Measurements from ENCODE around the gene UBTD2. TPM values are rescaled to one million over a fixed set of nuclear protein-coding genes. Genes with fewer than 3 reads are reported as not detected.

The UBTD2 gene
- total and polyA plus RNA-seq, 9 of the 15 experiments (the other 6 are each of a cell fraction or from before 2014, with no cell fraction given) = 0.01 to 0.46 (median 0.15) TPM; not detected in 1

DNA sequence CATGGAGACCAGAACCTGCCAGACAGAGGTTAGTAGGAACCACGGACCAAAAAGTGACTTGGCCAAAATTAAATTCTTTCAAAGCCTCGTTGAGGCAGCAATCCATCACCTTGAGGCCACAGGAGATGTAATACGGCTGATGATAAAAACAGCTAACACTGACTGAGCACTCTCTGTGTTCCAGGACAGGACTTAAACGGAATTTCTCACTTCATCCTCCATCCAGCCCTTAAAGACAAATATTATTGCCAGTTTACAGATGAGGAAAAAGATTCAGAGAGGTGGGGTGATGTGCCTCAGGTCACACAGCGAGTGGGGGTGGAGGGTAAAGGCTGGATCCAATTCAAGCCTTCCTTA lies 120.6 kb downstream of the UBTD2 start:
- ChIA-PET POLR2A (interaction anchor here (1.0 to 1.1 kb wide), 2 partner anchors 12 to 20 kb away, joined by 4 read pairs; no protein-coding TSS in a partner anchor), CTCF (ENCODE audit: low intra/inter-chr PET ratio) (no interaction called here)
- H3K4me2 ChIP-seq (ENCODE audit: insufficient read depth, low read length) = no peak overlapping the region
- H3K9ac ChIP-seq (ENCODE audit: insufficient read depth in 1 of 2, low read depth in 2 of 2, low read length in 2 of 2) = peak overlapping the region in 1 of 2 experiments; percentile 10; a peak in 1 of 4 replicates
- no peak overlapping the region for H3K4me3 ChIP-seq
- ATAC-seq (no peak), FAIRE-seq (no peak), DNase-seq (ENCODE audit: extremely low read depth in 1 of 4, low spot score in 3 of 4) (no peak)
- TF ChIP-seq BCOR (IDR thresholded peaks at IDR 0.05) (0 out of 2 replicates have a peak, but pooled peaks have one; percentile 32), MAFG (tag; conservative IDR thresholded peaks at IDR 0.05) (no peak), ZFP36 (IDR thresholded peaks at IDR 0.05; ENCODE audit: low read depth, low read length, partially characterized antibody) (peak; percentile 42), FOS (IDR thresholded peaks at IDR 0.05; ENCODE audit: extremely low read depth, insufficient read length) (no peak)
- TF ChIP-seq, protein P1, sequence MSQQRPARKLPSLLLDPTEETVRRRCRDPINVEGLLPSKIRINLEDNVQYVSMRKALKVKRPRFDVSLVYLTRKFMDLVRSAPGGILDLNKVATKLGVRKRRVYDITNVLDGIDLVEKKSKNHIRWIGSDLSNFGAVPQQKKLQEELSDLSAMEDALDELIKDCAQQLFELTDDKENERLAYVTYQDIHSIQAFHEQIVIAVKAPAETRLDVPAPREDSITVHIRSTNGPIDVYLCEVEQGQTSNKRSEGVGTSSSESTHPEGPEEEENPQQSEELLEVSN (IDR thresholded peaks at IDR 0.05; ENCODE audit: borderline replicate concordance in 1 of 2, extremely low read depth in 1 of 2, insufficient read depth in 1 of 2, insufficient read length in 1 of 2, low read depth in 1 of 2, low read length in 1 of 2, poor library complexity in 1 of 2, severe bottlenecking in 1 of 2) = no peak
- H3K27me3 ChIP-seq (ENCODE audit: control insufficient read depth in 2 of 2, insufficient read depth in 2 of 2, low read length in 2 of 2) = no peaks in the 10 kb centered on the region; a peak in 1 of 5 replicates
- 31% methylated on average over 5 of the region's 5 CpGs for WGBS (ENCODE audit: insufficient coverage, low coverage, missing lambda C conversion rate)
- no peaks in the 10 kb centered on the region for H3K79me2 ChIP-seq (ENCODE audit: control insufficient read depth, insufficient read depth, low read length)
- BruUV-seq (replicated peaks) = no TSS peak
- no peaks in the 10 kb centered on the region for H3K9me3 ChIP-seq (replicated peaks; ENCODE audit: control insufficient read depth, insufficient read depth, low read depth, low read length)
- in situ Hi-C loops (cut with MboI) = no loop called here
- no peaks in the 10 kb centered on the region for H4K20me1 ChIP-seq (replicated peaks; ENCODE audit: control insufficient read depth, insufficient read depth, low read length)
- H3K36me3 ChIP-seq (ENCODE audit: control insufficient read depth, insufficient read depth, low read length) = no peaks in the 10 kb centered on the region
- intact Hi-C loops (cut with micrococcal nuclease) = no loop called here
- H3K27ac ChIP-seq (ENCODE audit: extremely low read depth, low read depth, low read length) = no peak overlapping the region
- H3K9me1 ChIP-seq (ENCODE audit: control insufficient read depth, insufficient read depth, low read length) = peaks cover 4% of the 10 kb centered on the region
- H3K4me1 ChIP-seq (replicated peaks in 1 of 2; ENCODE audit: control insufficient read depth in 2 of 2, insufficient read depth in 2 of 2, low read length in 2 of 2) = peaks cover 0 to 7% of the 10 kb centered on the region in 2 experiments; a peak in 2 of 5 replicates
- no peak overlapping the region for H2AFZ ChIP-seq (ENCODE audit: low read depth, low read length)
